Measurements from ENCODE around the gene MOGAT2.

The MOGAT2 gene

DNA sequence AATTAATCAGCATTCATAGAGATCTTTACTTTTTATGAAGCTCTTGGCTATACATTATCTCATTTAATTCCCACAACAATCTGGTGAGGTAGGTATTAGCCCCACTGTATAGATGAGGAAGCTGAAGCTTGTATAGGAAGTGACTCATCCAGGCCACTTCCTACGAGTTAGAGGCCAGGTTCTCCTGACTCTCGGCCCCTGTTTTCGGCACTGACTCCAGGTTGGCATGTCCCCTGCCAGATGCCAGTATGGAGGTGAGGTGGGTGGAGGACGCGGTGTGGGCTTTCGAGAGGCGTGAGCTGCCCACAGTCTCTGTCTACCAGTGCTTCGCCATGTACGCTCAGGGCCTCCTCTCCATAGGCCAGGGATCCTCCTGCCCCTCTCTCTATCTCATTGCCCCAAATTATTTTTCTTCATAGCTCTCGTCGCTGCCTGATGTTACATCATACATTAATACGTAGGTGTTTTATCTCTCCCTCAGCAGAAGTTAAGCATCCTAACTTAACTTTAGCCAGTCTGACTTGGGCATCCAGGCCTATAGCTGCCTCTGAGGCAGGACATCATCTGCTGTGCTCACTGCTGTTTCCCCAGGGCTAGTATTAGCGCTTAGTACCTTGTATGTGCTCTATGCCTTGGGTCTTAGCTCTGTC lies 59.9 kb downstream of the MOGAT2 start:
- TF ChIP-seq, protein P1, sequence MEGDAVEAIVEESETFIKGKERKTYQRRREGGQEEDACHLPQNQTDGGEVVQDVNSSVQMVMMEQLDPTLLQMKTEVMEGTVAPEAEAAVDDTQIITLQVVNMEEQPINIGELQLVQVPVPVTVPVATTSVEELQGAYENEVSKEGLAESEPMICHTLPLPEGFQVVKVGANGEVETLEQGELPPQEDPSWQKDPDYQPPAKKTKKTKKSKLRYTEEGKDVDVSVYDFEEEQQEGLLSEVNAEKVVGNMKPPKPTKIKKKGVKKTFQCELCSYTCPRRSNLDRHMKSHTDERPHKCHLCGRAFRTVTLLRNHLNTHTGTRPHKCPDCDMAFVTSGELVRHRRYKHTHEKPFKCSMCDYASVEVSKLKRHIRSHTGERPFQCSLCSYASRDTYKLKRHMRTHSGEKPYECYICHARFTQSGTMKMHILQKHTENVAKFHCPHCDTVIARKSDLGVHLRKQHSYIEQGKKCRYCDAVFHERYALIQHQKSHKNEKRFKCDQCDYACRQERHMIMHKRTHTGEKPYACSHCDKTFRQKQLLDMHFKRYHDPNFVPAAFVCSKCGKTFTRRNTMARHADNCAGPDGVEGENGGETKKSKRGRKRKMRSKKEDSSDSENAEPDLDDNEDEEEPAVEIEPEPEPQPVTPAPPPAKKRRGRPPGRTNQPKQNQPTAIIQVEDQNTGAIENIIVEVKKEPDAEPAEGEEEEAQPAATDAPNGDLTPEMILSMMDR (IDR thresholded peaks at IDR 0.05; ENCODE audit: low read depth, low read length): no peak
- no peak for DNase-seq (ENCODE audit: low read depth, low spot score)
- no peak overlapping the region for H3K4me3 ChIP-seq (ENCODE audit: low read depth, low read length)
- in situ Hi-C loops (cut with HindIII; ENCODE audit: low sequenced_read_pairs): no loop called here

DNA sequence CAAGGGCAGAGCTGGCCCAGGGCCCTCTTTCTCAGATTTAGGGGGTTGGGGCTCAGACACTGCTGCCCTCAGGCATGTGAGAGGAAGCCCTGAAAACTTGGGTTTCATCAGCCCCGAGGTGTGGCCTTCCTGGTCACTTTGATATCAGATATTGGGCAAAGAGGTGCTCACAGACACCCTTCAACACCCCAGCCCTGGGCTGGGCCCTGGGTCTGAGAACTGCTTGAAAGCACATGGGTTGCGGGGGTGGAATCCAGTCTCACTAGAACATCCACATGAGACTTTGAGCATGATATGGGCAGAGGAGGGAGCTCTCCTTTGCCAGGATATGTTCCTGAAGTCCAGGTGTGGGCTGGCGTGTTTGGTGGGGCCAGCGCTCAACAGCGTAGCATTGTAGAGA lies 61.3 kb downstream of the MOGAT2 start:
- DNase-seq (ENCODE audit: low read depth, low spot score): no peak
- in situ Hi-C loops (cut with HindIII; ENCODE audit: low sequenced_read_pairs): no loop called here
- TF ChIP-seq, protein P1 (IDR thresholded peaks at IDR 0.05; ENCODE audit: low read depth, low read length): no peak
- H3K4me3 ChIP-seq (ENCODE audit: low read depth, low read length): no peak overlapping the region

DNA sequence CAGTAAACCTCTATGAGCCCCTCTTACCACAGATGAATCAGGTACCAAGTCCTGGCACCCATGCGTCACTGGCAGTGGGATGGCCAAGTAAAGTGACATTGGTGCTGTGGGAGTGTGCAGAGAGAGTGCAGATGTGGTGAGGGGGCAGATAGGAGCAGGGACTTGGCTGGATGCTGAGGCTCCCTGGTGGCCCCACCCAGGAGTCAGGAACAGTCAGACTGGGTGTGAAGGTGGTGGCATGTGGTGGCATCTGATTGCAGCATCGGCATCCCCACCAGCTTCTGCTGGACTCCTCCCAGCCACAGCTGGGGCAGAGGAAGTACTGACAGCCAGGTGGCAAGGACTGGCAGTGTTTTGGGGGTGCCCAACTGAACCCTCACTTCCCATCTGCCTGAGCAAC lies 62.3 kb downstream of the MOGAT2 start:
- TF ChIP-seq, protein P1 (IDR thresholded peaks at IDR 0.05; ENCODE audit: low read depth, low read length): no peak
- no peak for DNase-seq (ENCODE audit: low read depth, low spot score)
- in situ Hi-C loops (cut with HindIII; ENCODE audit: low sequenced_read_pairs): no loop called here
- no peak overlapping the region for H3K4me3 ChIP-seq (ENCODE audit: low read depth, low read length)

DNA sequence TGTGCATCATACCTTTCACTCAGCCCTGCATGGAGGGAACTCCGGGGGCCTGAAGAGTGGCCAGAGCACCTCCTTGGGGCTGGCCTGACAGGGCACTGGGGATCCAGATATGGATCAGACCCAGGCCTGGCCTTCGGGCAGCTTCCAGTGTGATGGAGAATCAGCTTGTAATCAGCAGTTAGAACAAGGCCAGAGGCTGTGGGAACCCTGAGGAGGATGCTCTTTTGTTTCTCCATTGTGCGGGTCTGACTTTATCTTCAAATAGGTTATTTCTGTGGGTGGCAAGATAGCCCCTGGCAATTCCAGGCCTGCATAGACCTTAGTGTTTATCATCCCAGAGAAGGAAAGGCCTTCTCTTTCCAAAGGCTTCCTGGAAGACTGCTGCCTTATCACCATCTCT lies 63.2 kb downstream of the MOGAT2 start:
- DNase-seq (ENCODE audit: low read depth, low spot score): no peak
- TF ChIP-seq, protein P1 (IDR thresholded peaks at IDR 0.05; ENCODE audit: low read depth, low read length): no peak
- H3K4me3 ChIP-seq (ENCODE audit: low read depth, low read length): no peak overlapping the region
- in situ Hi-C loops (cut with HindIII; ENCODE audit: low sequenced_read_pairs): no loop called here

DNA sequence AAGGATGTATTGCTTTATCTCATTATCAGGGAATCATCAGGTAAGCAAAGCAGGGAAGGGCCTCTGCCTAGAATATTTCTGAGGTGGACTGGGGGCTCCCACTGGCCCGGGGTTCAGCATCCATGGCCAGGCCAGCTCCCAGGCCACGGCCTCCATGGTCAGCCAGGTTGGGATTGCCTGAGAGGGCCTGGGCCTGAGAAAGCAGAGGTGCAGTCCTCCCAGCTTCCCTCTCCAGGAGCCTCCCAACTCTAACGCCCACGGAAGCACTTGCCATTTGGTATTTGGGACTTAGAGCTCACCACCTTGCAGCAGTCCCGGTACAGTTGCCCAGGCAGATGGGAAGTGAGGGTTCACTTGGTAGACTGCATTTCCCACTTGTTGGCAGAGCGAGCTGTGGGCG lies 63.7 kb downstream of the MOGAT2 start:
- TF ChIP-seq, protein P1 (IDR thresholded peaks at IDR 0.05; ENCODE audit: low read depth, low read length): no peak

DNA sequence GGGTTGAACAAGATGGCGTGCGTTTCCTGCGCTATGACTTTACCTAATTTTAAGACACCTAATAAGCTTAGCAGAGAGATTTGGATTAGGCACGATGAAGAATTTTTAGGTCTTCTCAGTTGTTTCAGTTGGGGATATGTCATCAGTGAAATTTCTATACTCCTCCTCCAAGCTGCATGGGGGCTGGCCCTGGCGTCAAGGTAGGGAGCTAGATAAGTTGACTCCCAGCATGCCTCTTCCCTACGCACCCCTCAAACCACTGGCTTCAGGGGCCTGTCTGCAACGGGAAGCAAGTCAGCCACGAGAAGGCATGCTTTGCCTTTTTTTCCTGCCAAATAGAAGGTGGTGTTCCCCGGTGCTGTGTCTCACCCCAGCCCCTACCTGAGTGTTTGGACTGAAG lies 64.2 kb downstream of the MOGAT2 start:
- in situ Hi-C loops (cut with HindIII; ENCODE audit: low sequenced_read_pairs): no loop called here
- TF ChIP-seq, protein P1 (IDR thresholded peaks at IDR 0.05; ENCODE audit: low read depth, low read length): no peak
- DNase-seq (ENCODE audit: low read depth, low spot score): no peak
- no peak overlapping the region for H3K4me3 ChIP-seq (ENCODE audit: low read depth, low read length)

More for the DNA sequence above, 63.7 kb downstream of the MOGAT2 start:
- no peak for DNase-seq (ENCODE audit: low read depth, low spot score)
- in situ Hi-C loops (cut with HindIII; ENCODE audit: low sequenced_read_pairs): no loop called here
- H3K4me3 ChIP-seq (ENCODE audit: low read depth, low read length): no peak overlapping the region

All from astrocyte of the spinal cord (primary cell).